UCSD-AML1 (cell line): ENCODE results near the gene GFPT1.
"Not testable (repeated sequence)": the region's sequence is repeated elsewhere in the genome, so short reads cannot be mapped to it uniquely, and the experiment has no call there.

Experiments
- DNase-seq: peaks from one replicate; lab custom pipeline; 2025; ENCODE audit not compliant: unreplicated experiment; lab: John Stamatoyannopoulos, UW

GFPT1 gene

DNA sequence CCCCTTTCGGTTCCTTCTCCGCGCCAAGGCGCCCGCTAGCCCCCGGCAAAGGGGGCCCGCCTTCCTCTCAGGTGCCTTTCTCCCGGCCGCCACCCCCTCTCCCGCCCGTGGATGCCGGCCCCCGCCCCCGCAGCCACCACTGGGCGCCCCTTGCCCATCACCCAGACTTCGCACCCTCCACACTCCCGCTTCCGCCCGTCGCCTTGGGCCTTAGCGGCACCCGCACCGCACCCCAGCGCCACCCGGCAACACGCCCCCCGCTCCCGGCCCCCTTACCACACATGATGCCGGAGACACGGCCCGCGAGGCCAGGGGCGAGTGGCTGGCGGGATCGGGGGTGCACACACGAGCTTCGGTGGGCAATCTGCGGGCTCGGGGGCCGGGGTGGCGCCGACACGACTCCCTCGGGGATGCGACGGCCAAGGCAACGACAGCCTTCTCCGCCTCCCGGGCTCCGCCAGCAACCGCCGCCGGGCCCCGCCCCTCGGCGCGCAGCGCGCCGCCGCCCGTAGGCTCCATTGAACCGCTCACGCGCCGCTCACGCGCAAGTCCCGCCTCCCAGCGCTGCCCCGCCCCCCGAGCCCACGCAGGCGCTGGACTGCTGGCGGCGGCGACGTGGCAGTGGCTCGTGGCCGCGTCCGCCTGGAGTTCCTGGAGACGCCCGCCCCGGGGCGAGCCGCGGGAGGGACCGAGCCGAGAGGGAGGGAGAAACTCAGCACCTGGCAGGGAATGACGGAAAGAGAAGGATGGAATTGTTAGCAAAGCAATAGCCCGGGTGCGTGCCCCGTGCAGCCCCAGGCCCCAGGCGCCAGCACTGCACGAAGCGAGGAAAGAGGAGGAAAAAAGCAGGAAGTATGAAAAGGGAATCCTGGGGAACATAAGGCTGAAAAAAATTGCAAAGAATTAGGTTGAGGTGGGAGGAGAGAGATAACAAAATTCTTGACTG is at the start of gene GFPT1:
Gene GFPT1, minus strand, starts transcription at position 439 of the 946 bp plus-strand sequence. Its CDS starts 156 bp downstream, at position 283.
- DNase-seq: peak; percentile 97

DNA sequence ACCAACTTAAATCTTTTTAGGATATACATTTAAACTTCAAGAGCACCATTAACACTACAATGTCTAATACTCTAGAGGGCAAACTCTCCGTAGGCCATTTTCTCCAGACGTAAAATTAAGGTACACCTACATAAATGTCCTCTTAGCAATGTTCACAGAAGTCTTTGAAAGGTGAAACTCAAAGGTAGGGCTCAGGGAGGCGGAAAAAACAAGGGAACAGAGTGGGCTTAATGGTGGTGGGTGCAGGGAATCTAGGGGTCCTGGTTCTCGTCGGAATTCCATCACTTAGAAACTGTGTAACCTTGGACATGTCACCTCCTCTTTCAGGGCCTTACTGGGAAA is 49.5 kb upstream of the GFPT1 start:
- no peak for DNase-seq

DNA sequence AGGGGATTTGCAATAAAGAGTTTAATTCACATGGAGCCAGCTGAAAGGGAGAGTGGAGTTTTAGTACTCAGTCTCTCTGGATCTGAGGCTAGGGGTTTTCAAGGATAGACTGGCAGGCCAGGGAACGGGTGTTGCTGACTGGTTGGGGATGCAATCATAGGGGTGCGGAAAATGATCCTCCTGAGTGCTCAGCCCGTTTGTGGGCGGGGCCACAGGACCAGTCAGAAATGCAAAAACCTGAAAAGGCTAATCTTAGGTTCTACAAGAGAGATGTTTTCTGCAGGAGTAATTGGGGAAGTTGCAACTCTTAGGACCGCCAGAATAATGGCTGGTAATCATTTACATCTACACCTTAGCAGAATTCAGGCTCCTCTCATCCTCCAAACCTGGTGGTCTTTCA is 47.7 kb upstream of the GFPT1 start:
- DNase-seq: no peak

DNA sequence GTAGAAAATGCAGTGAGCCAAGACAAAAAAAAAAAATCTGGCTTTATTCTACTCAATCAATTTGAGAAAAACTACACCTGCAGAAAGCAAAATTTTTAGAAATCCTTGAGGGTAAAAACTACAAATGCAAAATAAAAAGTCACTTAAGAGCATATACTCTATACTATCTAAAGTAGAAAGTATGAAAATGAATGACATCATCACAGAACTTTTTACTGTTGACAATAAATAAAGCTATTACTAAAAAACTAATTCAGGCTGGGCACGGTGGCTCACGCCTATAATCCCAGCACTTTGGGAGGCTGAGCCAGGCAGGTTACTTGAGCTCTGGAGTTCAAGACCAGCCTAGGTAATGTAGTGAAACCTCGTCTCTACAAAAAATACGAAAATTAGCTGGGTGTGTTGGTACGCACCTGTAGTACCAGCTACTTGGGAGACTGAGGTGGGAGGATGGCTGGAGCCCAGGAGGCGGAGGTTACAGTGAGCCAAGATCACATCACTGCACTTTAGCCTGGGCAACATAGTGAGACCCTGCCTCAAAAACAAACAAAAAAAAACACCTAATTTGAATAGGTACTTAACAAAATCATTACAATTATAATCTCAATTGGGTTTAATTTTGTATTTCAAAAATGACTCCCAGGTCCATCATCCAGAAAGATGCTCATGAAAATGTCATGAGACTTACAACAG is 42.6 kb upstream of the GFPT1 start:
- DNase-seq: no peak

DNA sequence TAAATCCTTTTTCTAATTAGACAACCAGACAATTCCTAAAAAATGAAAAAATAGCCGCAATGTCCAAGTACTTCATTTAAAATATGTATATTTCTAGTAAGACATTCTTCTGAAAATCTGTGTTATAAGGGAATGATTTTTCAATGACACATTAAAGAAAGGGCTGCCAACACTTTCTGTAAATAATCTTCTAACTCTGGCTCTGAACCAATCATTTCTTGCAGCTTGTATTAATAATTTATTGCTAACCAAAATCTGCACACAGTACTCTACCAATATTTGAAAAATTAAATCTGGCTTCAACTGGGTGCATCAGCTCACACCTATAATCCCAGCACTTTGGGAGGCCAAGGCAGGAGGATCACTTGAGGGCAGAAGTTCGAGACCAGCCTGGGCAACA is 42.0 kb upstream of the GFPT1 start:
- DNase-seq: no peak

DNA sequence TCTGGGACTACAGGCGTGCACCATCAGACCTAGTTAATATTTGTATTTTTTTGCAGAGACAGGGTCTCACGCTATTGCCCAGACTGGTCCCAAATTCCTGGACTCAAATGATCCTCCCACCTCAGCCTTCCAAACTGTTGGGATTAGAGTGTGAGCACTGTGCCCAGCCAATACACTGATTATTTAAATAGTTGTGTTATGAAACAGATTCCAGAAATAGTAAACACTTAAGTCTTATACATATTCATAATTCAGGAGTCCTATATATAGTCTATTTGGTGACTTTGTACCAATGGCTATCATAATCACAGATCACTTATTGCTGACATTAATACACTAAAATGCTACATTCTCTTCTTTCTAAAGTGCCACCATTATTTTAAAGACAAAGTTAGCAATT is 37.4 kb upstream of the GFPT1 start:
- no peak for DNase-seq

DNA sequence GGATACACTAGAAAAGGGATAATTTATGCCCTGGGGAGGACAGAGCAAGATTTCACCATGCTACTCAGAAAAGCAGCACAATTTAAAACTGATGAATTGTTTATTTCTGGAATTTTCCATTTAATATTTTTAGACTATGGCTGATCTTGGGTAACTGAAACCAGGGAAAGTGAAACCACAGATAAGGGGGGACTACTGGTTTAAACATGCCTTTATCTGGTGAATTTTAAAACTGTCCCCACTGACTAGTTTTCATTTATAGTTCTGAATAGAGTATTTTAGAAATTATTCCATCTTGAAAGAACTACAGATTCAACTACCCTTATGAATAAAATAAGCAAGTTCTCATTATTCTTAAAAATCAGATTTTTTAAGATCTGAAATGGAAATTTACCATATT is 35.2 kb upstream of the GFPT1 start:
- no peak for DNase-seq

DNA sequence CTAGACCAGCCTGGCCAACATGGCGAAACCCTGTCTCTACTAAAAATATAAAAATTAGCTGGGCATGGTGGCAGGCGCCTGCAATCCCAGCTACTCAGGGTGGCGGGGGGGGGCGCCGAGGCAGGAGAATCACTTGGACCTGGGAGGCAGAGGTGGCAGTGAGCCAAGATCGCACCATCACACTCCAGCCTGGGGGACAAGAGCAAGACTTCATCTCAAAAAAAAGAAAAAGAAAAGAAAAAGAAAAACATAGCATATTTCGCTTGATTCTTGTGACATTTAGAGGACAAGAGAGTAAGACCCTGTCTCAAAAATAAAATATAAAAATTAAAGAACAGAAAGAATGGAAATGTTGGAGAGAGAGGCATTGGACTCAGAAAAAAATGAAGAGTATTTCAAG is 32.1 kb upstream of the GFPT1 start:
- not testable (repeated sequence) for DNase-seq

DNA sequence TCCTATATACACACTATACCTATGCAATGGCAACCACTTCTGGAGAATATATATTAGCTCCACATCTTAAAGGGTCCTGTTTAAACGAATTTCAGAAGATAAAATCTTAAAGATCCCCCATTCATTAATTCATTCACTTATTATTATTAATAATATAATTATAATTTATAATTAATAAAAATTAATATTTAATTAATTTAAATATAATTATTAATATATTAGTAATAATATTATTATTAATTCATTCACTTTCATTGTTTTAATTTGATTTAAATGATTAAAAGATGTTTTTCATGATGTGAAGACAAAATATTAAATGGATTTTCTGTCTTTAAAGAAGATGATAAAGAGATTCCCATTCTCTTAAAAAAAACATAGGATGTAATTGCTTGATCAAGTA is 29.1 kb upstream of the GFPT1 start:
- no peak for DNase-seq

DNA sequence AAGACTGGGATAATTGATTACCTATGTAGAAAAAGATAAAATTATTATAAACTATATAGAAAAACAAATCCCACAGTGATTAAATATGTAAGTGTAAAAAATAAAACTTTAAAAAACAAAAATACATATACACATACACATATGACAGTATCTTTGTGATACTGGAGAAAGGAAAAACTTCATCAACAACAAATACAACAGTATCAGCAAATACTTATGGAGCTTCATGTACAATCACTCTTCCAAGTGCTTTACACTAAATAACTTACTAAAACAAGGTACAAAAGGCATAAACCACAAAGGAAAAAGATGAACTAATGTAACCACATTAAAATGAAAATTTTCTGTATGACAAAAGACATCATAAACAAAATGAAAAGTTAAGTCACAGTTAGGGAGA is 24.1 kb upstream of the GFPT1 start:
- no peak for DNase-seq

DNA sequence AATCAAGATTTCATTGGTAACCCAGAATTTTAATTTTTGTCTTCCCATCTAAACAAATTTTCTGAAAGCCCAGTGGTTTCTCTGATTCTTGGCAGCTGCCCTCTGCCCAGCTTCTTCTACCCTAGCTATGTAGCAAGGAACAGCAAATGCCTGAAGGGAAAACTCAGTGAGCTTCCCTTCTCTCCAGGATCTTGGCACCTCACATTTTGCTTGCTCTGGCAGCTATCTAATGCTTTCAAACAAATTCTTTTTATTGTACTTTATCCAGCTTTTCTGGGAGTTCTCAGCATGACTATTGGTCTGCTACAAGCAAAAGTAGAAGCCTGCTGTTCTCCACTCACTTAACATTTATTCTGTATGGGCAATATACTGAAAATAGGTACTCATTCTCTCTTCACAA is 18.3 kb upstream of the GFPT1 start:
- no peak for DNase-seq

DNA sequence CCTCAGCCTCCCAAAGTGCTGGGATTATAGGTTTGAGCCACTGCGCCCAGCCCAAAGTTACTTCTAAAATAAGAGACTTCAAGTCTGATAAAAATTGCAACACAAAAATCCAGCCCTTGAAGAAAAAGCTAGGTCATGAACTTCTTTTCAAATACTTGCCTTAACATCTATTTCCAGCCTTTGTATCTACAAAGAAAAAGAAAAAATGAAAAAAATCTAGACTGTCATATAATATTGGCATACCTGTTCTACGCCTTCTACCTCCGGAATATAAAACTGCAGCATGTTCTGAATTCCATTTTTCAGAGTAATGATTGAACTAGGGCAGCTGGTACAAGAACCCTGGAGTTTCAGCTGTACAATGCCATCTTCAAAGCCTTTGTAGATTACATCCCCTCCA is 13.1 kb upstream of the GFPT1 start:
- no peak for DNase-seq

DNA sequence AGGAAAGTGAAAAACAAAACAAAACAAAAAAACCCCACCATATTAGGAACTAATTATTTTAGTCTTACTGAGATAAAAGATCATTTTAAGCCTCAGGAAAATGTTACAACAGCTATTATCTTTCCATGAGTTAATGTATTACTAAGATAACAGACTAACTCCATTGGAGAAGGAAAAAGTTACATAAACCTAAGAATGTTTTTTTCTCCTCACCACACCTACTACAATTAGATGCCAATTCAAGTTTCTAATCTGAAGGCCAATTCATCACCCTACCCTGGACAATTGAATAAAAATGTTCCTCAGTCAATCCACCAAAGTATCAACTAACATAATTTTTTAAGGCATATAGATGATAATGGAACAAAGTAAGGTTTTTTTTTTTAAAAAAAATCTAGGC is 10.2 kb upstream of the GFPT1 start:
- no peak for DNase-seq

DNA sequence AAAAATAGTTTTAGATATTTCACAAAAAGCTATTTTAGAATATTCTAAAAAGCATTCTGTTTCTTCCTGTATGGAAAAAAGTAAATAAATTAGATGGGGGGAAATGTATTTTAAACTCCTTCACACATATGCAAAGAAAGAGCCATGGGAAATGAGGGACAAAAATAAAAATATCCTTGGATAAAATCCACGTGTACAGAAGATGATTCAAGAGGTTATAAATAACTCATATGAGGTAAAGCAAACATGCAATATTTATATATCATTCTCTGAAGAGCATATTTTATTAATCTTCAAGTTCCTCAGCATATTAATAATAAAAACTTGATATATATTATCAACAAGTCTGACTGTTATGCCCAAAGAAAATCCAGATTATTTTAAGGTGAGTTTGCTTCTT is 8.8 kb upstream of the GFPT1 start:
- DNase-seq: no peak

DNA sequence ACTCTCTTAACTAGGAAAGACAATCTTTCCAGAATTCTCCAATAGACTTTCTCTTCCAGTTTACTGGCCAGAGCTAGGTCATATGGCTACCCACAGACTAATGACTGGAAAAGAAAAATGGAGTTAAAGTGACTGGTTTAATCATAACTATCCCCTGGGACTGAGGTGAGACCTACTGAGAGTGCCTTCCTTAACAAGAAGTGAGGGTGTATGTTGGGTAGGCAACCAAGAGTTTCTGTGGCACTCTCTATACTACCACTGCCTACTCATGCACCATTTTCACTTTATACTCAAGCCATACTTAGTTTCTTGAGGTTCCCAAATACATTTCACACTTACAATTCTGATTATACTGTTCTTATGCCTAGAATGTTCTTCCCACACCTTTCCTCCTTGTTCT is 6.9 kb upstream of the GFPT1 start:
- no peak for DNase-seq

DNA sequence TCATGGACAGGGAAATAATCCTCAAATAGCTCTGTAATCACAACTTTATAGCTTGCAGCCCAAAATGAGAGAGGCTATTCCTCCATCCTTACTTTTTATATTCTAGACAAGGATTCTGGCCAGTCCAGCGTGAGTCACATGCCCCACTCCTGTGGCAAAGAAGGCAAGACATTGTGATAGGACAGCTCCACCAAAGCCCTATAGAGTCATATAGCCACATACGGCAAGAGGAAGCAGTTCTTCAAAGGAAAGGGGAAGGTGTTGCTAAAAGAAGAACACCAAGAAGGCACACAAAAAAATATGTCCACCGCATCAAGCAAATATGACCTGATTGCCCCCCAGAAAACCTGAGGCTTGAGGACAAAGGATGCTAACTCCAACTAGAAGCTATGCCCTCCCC is 3.4 kb upstream of the GFPT1 start:
- DNase-seq: no peak

DNA sequence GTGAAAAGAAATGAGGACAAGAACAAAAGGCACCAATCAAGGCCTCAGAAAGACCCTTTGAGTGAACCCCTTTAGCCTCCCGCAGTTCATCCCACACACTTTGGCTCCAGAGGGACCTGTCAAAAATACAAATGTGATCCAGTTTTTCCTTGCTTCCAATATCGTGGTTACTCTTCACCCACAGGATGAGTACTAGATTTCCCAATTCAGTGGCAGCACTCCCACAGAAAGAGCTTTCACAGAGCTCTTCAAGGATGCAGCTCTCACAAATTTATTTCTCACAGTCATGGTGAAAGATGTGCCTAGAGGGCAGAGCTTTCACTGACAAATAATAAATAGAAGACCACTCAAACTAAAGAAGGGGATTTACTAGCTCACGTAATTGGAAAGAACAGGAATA is 3.0 kb upstream of the GFPT1 start:
- no peak for DNase-seq

DNA sequence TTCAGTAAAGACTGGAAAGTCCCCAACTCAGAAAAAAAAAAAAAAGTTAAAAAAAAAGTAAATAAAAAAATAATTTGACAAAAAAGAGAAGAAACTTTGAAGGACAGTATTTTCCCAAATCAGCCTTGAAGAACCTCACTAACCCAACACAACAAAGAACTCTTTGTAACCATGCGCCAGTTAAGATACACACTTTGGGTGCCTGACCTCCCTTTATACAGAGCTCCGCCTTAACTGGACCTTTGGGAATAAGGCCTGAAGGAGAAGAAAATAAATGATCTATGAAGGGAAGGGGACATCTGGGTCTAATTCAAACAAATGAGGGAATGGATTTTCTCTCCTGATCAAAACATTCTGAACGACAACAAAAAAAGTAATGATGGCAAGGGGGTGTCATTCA is 2.2 kb upstream of the GFPT1 start:
- no peak for DNase-seq

DNA sequence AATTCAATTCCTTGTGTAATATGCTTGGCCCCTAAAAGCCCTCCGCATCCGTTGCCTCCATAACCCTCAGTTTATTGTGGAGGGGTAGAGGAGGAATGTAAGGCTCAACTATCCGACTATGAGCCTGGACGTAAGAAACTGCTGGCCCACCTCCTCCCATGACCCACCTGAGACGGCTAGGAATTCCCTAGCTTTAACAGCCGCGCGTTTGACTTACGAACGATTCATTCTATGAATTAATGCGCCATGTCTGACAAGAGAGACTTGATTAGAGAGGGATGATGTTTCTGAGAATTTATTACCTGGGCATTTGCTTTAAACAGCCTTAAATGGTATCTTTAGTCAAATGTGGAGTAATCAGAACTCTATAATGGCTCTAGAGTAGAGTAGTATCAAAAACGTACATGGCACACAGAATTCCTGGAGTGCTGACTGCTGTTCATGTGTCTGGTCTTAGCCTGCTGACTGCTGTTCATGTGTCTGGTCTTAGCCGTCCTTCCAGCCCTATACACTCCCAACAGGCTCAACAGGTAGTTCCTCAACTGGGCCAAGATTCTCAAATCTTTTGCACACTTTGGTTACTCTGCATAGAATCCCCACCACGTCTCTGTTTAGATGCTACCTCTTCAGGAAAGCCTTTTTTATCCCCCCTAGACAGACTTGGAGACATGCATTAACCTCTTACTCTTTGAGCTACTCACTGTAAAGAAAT is 899 bp upstream of the GFPT1 start:
- DNase-seq: no peak

DNA sequence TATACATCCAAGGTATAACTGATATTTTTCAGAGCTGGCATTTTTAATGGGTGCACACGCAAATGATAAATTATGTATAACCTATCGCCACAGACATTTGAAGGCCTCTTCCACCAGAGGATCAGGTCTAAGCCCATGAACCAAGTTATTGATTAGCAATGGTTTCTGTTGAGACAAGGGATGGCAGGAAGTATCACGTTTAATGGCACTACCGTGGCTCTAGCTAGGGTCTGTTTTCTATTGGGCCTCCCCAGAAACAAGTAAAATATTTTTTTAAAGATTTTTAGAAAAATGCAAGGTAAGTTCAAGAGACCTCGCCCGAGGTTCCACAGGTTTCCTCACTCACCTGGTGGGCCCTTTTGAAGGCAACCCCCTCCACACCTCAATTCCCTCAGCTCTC is 667 bp downstream of the GFPT1 start:
- DNase-seq: no peak

DNA sequence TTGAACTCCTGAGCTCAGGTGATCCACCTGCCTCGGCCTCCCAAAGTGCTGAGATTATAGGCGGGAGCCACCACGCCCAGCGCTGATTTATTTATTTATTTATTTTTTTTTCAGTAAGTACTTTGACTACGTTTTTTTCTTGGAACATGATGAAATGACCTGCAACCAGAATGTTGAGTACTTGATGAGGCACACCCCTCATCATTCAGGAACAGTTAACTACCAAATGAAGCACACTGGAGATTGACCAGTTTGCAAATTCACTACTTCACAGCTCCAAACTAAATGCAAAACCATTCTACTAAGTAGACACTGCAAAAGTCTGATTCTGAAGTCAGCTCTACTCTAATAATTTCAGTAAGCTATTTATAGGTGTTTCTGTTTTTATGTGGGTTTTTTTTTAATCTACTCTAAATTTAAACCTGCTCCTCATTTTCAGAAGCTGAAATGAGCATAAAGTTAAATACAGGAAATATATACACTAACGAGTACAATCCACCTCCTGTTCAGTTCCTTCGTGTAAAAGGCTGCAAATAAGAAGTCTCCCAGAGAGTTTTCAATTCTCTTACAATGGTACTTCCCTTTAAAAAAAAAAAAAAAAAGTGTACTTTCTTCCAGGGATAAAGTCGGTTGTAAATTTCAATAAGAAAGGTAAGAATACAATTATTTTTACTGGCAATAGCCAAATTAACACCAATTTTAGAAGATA is 1.4 kb downstream of the GFPT1 start:
- DNase-seq: no peak
